ENCODE measurements around the gene FBL. TPM values are rescaled to one million over a fixed set of nuclear protein-coding genes. Genes with fewer than 3 reads are reported as not detected.
A peak's percentile ranks its signal among the peaks of the same experiment; 100 is the strongest.

FBL gene
- total and polyA plus RNA-seq, 2 of the 13 experiments (the other 11 are each of a cell fraction or from before 2014, with no cell fraction given) = 153 to 468 TPM

- TF ChIP-seq ZNF160 (CRISPR knock-in tag; IDR thresholded peaks at IDR 0.05) (no peak), ZFP62 (CRISPR knock-in tag; IDR thresholded peaks at IDR 0.05) (no peak), ZNF619 (CRISPR knock-in tag; IDR thresholded peaks at IDR 0.05) (no peak), ZSCAN30 (CRISPR knock-in tag; IDR thresholded peaks at IDR 0.05) (no peak), KLF16 (CRISPR knock-in tag; IDR thresholded peaks at IDR 0.05) (no peak), RCOR2 (CRISPR knock-in tag; IDR thresholded peaks at IDR 0.05) (no peak), IRX3 (CRISPR knock-in tag; IDR thresholded peaks at IDR 0.05; ENCODE audit: borderline replicate concordance, low read depth) (no peak), LCORL (IDR thresholded peaks at IDR 0.05) (peak; percentile 44; the same call in 1 of the 2 replicates), LCORL (CRISPR knock-in tag; IDR thresholded peaks at IDR 0.05) (no peak), RAD51 (IDR thresholded peaks at IDR 0.05; ENCODE audit: borderline replicate concordance) (no peak; the same call in 1 of the 2 replicates), ZMAT3 (CRISPR knock-in tag; conservative IDR thresholded peaks at IDR 0.05) (no peak), PLRG1 (conservative IDR thresholded peaks at IDR 0.05) (peak; percentile 98; the same call in 1 of the 2 replicates), MNT (IDR thresholded peaks at IDR 0.05) (no peak), ZBTB38 (CRISPR knock-in tag; IDR thresholded peaks at IDR 0.05) (no peak), ATF7 (IDR thresholded peaks at IDR 0.05) (0 out of 2 replicates have a peak, but pooled peaks have one; percentile 29), ATF7 (CRISPR knock-in tag; IDR thresholded peaks at IDR 0.05) (no peak), NONO (IDR thresholded peaks at IDR 0.05) (peak; percentile 86; the same call in 1 of the 2 replicates), NONO (CRISPR knock-in tag; conservative IDR thresholded peaks at IDR 0.05) (no peak), FOXK2 (IDR thresholded peaks at IDR 0.05) (peak; percentile 55; the same call in 1 of the 2 replicates), ARNT (IDR thresholded peaks at IDR 0.05) (peak; percentile 73; the same call in 1 of the 2 replicates), ZNF282 (IDR thresholded peaks at IDR 0.05; ENCODE audit: partially characterized antibody) (peak; percentile 70), ZSCAN22 (CRISPR knock-in tag; IDR thresholded peaks at IDR 0.05) (no peak), TEAD3 (CRISPR knock-in tag; optimal IDR thresholded peaks at IDR 0.05; ENCODE audit: borderline replicate concordance) (no peak), MATR3 (CRISPR knock-in tag; IDR thresholded peaks at IDR 0.05) (no peak), JUN (CRISPR knock-in tag; IDR thresholded peaks at IDR 0.05) (no peak), ZNF124 (CRISPR knock-in tag; IDR thresholded peaks at IDR 0.05) (no peak), CENPT (CRISPR knock-in tag; IDR thresholded peaks at IDR 0.05; ENCODE audit: low read depth) (no peak)
- TF ChIP-seq, protein P1, sequence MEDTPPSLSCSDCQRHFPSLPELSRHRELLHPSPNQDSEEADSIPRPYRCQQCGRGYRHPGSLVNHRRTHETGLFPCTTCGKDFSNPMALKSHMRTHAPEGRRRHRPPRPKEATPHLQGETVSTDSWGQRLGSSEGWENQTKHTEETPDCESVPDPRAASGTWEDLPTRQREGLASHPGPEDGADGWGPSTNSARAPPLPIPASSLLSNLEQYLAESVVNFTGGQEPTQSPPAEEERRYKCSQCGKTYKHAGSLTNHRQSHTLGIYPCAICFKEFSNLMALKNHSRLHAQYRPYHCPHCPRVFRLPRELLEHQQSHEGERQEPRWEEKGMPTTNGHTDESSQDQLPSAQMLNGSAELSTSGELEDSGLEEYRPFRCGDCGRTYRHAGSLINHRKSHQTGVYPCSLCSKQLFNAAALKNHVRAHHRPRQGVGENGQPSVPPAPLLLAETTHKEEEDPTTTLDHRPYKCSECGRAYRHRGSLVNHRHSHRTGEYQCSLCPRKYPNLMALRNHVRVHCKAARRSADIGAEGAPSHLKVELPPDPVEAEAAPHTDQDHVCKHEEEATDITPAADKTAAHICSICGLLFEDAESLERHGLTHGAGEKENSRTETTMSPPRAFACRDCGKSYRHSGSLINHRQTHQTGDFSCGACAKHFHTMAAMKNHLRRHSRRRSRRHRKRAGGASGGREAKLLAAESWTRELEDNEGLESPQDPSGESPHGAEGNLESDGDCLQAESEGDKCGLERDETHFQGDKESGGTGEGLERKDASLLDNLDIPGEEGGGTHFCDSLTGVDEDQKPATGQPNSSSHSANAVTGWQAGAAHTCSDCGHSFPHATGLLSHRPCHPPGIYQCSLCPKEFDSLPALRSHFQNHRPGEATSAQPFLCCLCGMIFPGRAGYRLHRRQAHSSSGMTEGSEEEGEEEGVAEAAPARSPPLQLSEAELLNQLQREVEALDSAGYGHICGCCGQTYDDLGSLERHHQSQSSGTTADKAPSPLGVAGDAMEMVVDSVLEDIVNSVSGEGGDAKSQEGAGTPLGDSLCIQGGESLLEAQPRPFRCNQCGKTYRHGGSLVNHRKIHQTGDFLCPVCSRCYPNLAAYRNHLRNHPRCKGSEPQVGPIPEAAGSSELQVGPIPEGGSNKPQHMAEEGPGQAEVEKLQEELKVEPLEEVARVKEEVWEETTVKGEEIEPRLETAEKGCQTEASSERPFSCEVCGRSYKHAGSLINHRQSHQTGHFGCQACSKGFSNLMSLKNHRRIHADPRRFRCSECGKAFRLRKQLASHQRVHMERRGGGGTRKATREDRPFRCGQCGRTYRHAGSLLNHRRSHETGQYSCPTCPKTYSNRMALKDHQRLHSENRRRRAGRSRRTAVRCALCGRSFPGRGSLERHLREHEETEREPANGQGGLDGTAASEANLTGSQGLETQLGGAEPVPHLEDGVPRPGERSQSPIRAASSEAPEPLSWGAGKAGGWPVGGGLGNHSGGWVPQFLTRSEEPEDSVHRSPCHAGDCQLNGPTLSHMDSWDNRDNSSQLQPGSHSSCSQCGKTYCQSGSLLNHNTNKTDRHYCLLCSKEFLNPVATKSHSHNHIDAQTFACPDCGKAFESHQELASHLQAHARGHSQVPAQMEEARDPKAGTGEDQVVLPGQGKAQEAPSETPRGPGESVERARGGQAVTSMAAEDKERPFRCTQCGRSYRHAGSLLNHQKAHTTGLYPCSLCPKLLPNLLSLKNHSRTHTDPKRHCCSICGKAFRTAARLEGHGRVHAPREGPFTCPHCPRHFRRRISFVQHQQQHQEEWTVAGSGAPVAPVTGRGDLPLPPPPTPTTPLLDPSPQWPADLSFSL (CRISPR knock-in tag; IDR thresholded peaks at IDR 0.05) = no peak
- TF ChIP-seq, protein P2, sequence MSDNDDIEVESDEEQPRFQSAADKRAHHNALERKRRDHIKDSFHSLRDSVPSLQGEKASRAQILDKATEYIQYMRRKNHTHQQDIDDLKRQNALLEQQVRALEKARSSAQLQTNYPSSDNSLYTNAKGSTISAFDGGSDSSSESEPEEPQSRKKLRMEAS (IDR thresholded peaks at IDR 0.05) = no peak
Observed at GRCh38 chr19:39878398-39878797, 32.2 kb upstream of the FBL start (continued).
